Cardiac fibroblast (primary cell): Measurements from ENCODE around the gene NT5DC4.
"Not testable (repeated sequence)": the region's sequence is repeated elsewhere in the genome, so short reads cannot be mapped to it uniquely, and the experiment has no call there.

Experiments used
- DNase-seq, 2 donors: peaks; one replicate each; pipeline versions ENCODE4 v3.0.0 to v3.0.0-alpha.2; 2010; ENCODE audit warnings: low read depth in 2 of 2
- H3K4me3 ChIP-seq, 2 donors: replicated peaks in 1 of 2; 1 replicate in 1 of 2; 2 replicates in 1 of 2; pipeline ENCODE4 v1.5.1; 2011; ENCODE audit warnings: low read depth in 2 of 2, low read length in 2 of 2, mild to moderate bottlenecking in 2 of 2, moderate library complexity in 1 of 2
- TF ChIP-seq, protein P1 (sequence below): IDR thresholded peaks from one replicate; pipeline ENCODE4 v1.5.1; 2011; ENCODE audit warnings: low read depth, mild to moderate bottlenecking, low read length, inconsistent platforms

Gene NT5DC4

DNA sequence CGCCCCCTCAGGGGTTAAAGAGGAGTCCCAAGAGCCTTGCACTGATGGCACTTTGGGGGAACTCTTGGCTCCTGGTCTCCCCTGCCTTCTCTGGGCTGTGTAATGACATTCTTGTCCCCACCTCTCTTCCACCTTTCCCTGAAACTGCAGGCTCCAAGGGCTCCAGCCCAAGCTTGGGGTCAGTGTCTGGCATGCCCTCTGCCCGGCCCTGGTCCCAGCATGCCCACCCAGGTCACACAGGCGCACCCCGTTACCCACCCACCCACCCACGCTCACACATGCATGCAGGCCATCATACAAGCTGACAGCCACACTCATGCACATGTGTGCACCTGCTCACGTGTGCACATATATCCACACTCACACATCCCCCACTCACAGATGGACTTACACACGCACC lies 6.9 kb upstream of the NT5DC4 start:
- TF ChIP-seq, protein P1, sequence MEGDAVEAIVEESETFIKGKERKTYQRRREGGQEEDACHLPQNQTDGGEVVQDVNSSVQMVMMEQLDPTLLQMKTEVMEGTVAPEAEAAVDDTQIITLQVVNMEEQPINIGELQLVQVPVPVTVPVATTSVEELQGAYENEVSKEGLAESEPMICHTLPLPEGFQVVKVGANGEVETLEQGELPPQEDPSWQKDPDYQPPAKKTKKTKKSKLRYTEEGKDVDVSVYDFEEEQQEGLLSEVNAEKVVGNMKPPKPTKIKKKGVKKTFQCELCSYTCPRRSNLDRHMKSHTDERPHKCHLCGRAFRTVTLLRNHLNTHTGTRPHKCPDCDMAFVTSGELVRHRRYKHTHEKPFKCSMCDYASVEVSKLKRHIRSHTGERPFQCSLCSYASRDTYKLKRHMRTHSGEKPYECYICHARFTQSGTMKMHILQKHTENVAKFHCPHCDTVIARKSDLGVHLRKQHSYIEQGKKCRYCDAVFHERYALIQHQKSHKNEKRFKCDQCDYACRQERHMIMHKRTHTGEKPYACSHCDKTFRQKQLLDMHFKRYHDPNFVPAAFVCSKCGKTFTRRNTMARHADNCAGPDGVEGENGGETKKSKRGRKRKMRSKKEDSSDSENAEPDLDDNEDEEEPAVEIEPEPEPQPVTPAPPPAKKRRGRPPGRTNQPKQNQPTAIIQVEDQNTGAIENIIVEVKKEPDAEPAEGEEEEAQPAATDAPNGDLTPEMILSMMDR: no peak
- no peak for DNase-seq
- H3K4me3 ChIP-seq: no peak overlapping the region

DNA sequence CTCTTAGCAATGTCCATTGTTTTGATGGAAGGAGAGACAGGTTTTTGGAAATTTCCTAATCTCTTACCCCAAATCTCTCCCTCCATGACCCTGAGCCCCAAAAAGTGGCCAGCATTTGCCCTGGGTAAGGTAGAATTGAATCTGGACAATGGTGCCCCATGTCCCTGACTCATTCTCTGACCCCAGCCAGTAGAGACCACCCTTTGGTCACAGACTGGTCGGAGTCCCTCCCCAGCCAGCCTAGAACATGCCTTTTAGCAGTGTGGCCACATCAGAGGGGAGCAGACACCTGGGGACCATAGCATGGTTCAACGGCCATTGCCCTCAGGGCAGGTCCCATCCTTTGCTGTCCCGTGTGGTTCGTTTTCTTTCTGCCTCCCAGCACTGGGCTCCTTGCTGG lies 6.5 kb upstream of the NT5DC4 start:
- DNase-seq: no peak
- no peak overlapping the region for H3K4me3 ChIP-seq
- TF ChIP-seq, protein P1: no peak

DNA sequence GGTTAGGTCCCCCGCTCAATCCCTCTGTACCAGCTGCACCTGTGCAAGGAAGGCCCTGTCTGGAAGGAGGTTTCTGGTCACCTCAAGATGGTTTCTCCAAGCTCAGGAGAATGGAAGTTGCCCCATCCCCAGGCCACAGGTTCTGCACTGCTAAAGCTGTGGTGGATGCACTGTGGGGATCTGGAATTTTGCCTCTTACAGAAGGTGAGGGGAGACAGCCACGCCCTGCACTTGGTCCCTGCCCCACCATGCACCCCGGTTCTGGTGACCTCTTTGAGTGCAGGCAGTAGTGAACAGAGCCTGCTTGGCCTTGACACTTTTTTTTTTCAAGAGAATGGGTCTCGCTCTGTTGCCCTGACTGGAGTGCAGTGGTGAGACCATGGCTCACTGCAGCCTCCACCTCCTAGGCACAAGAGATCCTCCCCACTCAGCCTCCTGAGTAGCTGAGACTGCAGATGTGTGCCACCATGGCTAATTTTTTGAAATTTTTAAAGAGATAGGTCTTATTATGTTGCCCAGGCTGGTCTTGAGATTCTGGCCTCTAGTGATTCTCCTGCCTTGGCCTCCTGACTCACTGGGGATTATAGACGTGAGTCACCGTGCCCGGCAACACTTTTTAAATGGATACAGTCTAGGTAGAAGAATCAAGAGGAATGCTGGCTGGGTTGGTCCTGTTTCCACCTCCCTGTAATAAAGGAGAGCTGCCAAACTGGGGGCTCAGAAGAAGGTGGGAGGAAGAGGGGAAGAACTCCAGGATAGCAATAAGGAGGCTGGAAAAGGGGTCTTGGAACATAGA lies 5.8 kb upstream of the NT5DC4 start:
- peak in 1 of 2 donors; percentile 72 for DNase-seq
- TF ChIP-seq, protein P1: no peak
- H3K4me3 ChIP-seq: no peak overlapping the region

DNA sequence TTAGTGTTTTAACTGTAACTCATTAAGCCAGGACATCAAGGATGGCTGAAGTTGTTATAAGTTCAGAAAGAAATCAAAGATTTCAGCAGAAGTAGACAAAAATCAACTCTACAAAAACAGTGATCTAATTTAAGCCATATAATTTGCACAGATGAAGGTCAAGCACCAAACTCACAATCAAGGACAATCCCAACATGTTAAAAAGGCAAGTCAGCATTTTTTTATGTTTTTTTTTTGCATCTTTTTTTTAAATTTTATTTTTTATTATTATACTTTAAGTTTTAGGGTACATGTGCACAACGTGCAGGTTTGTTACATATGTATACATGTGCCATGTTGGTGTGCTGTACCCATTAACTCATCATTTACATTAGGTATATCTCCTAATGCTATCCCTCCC lies 4.7 kb upstream of the NT5DC4 start:
- H3K4me3 ChIP-seq, DNase-seq: not testable (repeated sequence)

DNA sequence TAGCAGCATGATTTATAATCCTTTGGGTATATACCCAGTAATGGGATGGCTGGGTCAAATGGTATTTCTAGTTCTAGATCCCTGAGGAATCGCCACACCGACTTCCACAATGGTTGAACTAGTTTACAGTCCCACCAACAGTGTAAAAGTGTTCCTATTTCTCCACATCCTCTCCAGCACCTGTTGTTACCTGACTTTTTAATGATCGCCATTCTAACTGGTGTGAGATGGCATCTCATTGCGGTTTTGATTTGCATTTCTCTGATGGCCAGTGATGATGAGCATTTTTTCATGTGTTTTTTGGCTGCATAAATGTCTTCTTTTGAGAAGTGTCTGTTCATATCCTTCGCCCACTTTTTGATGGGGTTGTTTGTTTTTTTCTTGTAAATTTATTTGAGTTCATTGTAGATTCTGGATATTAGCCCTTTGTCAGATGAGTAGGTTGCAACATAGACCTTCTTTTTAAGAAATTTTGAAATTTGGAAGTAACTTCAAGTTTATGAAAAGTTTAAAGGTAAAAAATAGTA lies 3.9 kb upstream of the NT5DC4 start:
- not testable (repeated sequence) for H3K4me3 ChIP-seq, DNase-seq

DNA sequence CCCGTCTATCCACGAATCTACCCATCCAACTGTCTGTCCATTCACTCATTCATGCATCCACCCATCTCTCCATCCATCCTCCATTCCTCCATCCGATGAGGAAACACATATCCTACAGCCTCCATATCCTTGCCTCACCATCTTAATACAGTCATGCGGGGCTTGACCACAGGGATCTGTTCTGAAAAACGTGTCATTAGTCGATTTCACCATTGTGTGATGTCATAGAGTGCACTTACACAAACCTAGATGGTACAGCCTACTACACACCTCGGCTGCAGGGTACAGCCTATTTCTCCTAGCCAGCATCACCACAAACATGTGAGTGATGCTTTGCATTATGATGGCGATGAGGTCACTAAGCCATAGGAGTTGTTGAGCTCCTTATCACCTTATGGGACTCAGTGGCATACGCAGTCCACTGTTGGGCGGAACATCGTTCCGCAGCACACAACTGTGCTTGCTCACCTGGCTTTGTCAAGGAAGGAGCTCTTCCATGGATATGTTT lies 1.9 kb upstream of the NT5DC4 start:
- TF ChIP-seq, protein P1: no peak
- DNase-seq: no peak
- no peak overlapping the region for H3K4me3 ChIP-seq

DNA sequence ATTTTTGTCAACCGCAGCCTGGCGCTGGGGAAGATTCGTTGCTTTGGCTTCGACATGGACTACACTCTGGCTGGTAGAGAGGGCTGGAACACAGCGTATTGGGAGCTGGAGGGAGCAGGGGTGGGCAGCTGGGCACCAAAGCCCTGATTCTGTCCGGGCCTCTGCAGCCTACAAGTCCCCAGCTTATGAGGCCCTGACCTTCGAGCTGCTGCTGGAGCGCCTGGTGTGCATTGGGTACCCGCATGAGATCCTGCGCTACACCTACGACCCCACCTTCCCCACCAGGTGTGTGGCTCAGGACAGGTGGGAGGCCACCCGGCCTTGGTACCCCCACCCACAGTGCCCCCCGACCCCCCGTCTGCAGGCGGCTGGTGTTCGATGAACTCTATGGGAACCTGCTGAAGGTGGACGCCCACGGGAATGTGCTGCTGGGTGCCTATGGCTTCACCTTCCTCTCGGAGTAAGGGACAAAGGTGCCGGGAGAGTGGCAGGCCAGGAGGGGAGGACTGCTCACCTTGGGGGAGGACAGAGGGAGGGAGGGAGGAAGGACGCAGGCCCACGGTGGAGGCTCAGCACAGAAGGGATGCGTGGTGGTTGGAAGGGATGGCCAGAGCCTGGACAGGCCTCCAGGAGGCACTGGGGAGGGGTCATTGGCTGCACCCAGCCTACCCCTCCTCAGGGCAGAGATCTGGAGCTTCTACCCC lies 1.2 kb downstream of the NT5DC4 start:
- DNase-seq: no peak
- TF ChIP-seq, protein P1: no peak
- no peak overlapping the region for H3K4me3 ChIP-seq
